ENCODE results near the gene FNDC8. TPM values are rescaled to one million over a fixed set of nuclear protein-coding genes. Genes with fewer than 3 reads are reported as not detected.

The FNDC8 gene
- total and polyA plus RNA-seq, 4 donors, result 0.19 to 0.24 TPM; not detected in 2

DNA sequence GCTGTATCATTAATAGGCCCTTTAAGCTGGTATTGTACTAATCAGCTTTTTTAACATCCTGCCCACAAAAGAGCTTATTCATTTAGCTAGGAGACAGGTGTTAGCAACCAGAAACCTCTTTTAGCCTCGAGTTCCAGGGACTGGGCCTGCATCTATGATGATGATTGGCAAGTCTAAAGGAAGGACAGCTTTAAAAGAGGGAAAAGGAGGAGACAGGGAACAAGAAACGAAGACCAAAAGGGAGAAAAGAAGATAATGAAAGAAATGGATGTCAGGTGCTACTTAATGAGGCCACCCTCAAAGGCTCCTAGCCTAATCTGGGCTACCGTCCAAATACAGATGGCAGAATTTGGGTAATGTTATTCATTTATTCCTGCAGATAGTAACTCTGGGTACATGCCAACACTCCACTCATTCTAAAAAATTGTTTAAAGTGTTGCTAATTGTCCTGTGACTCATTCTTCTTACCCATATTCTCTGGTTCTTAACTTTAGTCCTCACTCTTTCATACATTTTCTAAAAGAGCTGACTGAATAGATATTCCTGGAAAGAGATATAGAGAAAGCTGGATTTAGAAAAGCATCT is 39.2 kb upstream of the FNDC8 start:
- H3K4me3 ChIP-seq (ENCODE audit: low read depth, low read length), result no peak overlapping the region
- H3K9me3 ChIP-seq (ENCODE audit: control insufficient read depth, insufficient read depth, low read length), result no peaks in the 10 kb centered on the region
- DNase-seq (ENCODE audit: low read depth in 4 of 6, low spot score in 6 of 6), result peak in 2 of 6 donors; percentile 73 to 84
- H3K27me3 ChIP-seq (ENCODE audit: control insufficient read depth, insufficient read depth, low read length), result no peaks in the 10 kb centered on the region
- 22% methylated on average over 2 of the region's 3 CpGs for WGBS (ENCODE audit: insufficient coverage)
- H3K36me3 ChIP-seq (ENCODE audit: control insufficient read depth, insufficient read depth, low read length), result no peaks in the 10 kb centered on the region
- H3K27ac ChIP-seq (ENCODE audit: low read depth, low read length), result no peak overlapping the region
- H3K4me1 ChIP-seq (ENCODE audit: control insufficient read depth, insufficient read depth, low read length), result peaks cover 5% of the 10 kb centered on the region

GRCh38 chr17:35083071-35083470 is 38.3 kb upstream of the FNDC8 start:
- H3K27ac ChIP-seq (ENCODE audit: low read depth, low read length), result no peak overlapping the region
- DNase-seq (ENCODE audit: low read depth in 4 of 6, low spot score in 6 of 6), result no peak
- no peaks in the 10 kb centered on the region for H3K27me3 ChIP-seq (ENCODE audit: control insufficient read depth, insufficient read depth, low read length)
- no peak overlapping the region for H3K4me3 ChIP-seq (ENCODE audit: low read depth, low read length)
- H3K36me3 ChIP-seq (ENCODE audit: control insufficient read depth, insufficient read depth, low read length), result no peaks in the 10 kb centered on the region
- H3K9me3 ChIP-seq (ENCODE audit: control insufficient read depth, insufficient read depth, low read length), result no peaks in the 10 kb centered on the region
- H3K4me1 ChIP-seq (ENCODE audit: control insufficient read depth, insufficient read depth, low read length), result peaks cover 9% of the 10 kb centered on the region
- WGBS (ENCODE audit: insufficient coverage), result no CpG with 5 or more reads among the region's 2 CpGs

DNA sequence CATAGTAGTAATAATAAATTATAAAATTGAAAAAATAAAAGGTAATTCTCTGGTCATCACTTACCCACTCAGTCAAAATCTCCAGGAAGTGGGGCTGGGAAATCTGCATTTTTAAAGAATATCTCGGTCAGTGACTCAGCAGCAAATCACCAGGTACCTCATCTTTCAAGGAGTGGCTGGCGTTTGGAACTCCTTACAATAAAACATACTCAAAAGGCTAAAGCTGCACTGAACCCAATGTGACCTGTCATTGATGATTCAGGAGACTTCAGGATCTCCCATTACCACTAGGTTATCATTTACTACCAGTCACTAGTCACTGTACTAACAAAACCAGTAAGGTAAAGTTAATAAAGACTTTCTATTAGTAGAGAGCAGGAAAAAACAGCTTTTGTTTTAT is 36.4 kb upstream of the FNDC8 start:
- Histone ChIP-seq H3K27ac (ENCODE audit: low read depth, low read length) (no peak overlapping the region), H3K27me3 (ENCODE audit: control insufficient read depth, insufficient read depth, low read length) (no peaks in the 10 kb centered on the region), H3K4me1 (ENCODE audit: control insufficient read depth, insufficient read depth, low read length) (peaks cover 23% of the 10 kb centered on the region), H3K36me3 (ENCODE audit: control insufficient read depth, insufficient read depth, low read length) (no peaks in the 10 kb centered on the region), H3K9me3 (ENCODE audit: control insufficient read depth, insufficient read depth, low read length) (no peaks in the 10 kb centered on the region), H3K4me3 (ENCODE audit: low read depth, low read length) (no peak overlapping the region)
- no peak for DNase-seq (ENCODE audit: low read depth in 4 of 6, low spot score in 6 of 6)
- WGBS (ENCODE audit: insufficient coverage), result 80% methylated on average over 1 of the region's 2 CpGs

DNA sequence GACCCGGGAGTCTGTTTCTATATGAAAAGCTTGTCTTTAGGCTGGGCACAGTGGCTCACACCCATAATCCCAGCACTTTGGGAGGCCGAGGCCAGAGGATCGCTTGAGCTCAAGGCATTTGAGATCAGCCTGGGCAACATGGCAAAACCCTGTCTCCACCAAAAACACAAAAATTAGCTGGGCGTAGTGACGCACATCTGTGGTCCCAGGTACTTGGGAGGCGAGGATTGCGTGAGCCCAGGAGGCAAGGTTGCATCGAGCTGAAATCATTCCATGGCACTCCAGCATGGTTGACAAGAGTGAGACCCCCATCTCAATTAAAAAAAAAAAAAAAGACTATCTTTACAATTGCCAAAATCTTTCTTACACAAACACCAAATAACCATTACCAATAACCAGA is 35.3 kb upstream of the FNDC8 start:
- 98% methylated on average over 8 of the region's 8 CpGs for WGBS (ENCODE audit: insufficient coverage)
- no peak overlapping the region for H3K27ac ChIP-seq (ENCODE audit: low read depth, low read length)
- no peaks in the 10 kb centered on the region for H3K9me3 ChIP-seq (ENCODE audit: control insufficient read depth, insufficient read depth, low read length)
- peaks cover 23% of the 10 kb centered on the region for H3K4me1 ChIP-seq (ENCODE audit: control insufficient read depth, insufficient read depth, low read length)
- H3K27me3 ChIP-seq (ENCODE audit: control insufficient read depth, insufficient read depth, low read length), result no peaks in the 10 kb centered on the region
- no peak for DNase-seq (ENCODE audit: low read depth in 4 of 6, low spot score in 6 of 6)
- no peaks in the 10 kb centered on the region for H3K36me3 ChIP-seq (ENCODE audit: control insufficient read depth, insufficient read depth, low read length)
- no peak overlapping the region for H3K4me3 ChIP-seq (ENCODE audit: low read depth, low read length)

DNA sequence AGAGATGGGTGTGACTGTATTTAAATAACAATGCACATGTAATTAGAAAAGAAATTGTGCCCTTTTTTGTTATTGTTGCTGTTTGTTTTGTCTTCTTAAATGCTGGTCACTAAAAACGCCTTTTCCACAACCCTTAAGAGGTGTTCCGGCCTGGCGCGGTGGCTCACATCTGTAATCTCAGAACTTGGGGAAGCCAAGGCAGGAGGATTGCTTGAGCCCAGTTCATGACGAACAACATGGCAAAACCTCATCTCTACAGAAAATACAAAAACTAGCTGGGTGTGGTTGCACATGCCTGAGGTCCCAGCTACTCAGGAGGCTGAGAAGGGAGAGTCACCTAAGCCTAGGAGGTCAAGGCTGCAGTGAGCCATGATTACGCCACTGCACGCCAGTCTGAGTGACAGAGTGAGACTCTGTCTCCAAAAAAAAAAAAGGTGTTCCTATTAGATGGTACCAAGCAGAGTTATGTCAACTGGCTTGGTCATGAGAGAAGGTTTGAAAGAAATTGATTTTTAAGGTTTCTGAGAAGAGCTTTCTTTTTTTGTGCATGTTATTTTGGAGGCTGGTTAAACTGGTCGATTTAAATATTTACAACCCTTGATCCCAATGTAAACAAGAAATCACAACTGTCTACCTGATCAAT is 34.4 kb upstream of the FNDC8 start:
- WGBS (ENCODE audit: insufficient coverage), result 97% methylated on average over 5 of the region's 8 CpGs
- no peak for DNase-seq (ENCODE audit: low read depth in 4 of 6, low spot score in 6 of 6)
- no peak overlapping the region for H3K4me3 ChIP-seq (ENCODE audit: low read depth, low read length)
- no peaks in the 10 kb centered on the region for H3K27me3 ChIP-seq (ENCODE audit: control insufficient read depth, insufficient read depth, low read length)
- peaks cover 23% of the 10 kb centered on the region for H3K4me1 ChIP-seq (ENCODE audit: control insufficient read depth, insufficient read depth, low read length)
- no peaks in the 10 kb centered on the region for H3K36me3 ChIP-seq (ENCODE audit: control insufficient read depth, insufficient read depth, low read length)
- H3K9me3 ChIP-seq (ENCODE audit: control insufficient read depth, insufficient read depth, low read length), result no peaks in the 10 kb centered on the region
- no peak overlapping the region for H3K27ac ChIP-seq (ENCODE audit: low read depth, low read length)

DNA sequence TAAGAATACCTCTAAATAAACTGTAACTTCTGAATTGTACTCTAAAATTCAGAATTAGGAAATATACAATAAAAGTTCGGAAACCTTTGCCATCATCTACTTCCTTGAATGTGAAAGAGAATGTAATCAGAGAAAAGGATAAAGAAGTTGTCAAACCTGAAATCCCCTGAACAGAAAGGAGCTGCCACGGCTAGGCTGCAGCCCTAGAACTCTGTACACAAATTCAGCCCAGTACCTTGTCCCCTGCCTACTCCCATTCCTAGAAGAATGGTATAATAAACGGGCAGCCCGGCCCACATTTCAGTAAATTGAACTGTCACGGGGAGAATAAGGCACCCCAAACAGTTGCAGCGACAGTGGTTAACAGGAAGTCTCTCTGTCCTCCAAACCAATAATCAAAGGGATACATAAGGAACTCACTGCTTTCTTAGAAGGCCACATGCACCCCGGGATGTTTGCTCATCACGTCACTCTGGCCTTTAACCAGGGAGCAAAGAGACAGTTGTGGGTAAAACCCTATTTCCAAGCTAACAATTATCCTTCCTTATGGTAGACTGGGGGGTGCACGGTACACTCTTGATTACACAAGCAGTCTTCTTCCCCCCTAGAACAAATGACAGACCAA is 33.6 kb upstream of the FNDC8 start:
- H3K36me3 ChIP-seq (ENCODE audit: control insufficient read depth, insufficient read depth, low read length), result no peaks in the 10 kb centered on the region
- H3K4me1 ChIP-seq (ENCODE audit: control insufficient read depth, insufficient read depth, low read length), result peaks cover 23% of the 10 kb centered on the region
- no peaks in the 10 kb centered on the region for H3K27me3 ChIP-seq (ENCODE audit: control insufficient read depth, insufficient read depth, low read length)
- WGBS (ENCODE audit: insufficient coverage), result 21% methylated on average over 4 of the region's 9 CpGs
- peak in 2 of 6 donors; percentile 22 to 61 for DNase-seq (ENCODE audit: low read depth in 4 of 6, low spot score in 6 of 6)
- H3K4me3 ChIP-seq (ENCODE audit: low read depth, low read length), result peak overlapping the region; percentile 86
- no peaks in the 10 kb centered on the region for H3K9me3 ChIP-seq (ENCODE audit: control insufficient read depth, insufficient read depth, low read length)
- H3K27ac ChIP-seq (ENCODE audit: low read depth, low read length), result peak overlapping the region; percentile 50

- Histone ChIP-seq H3K36me3 (ENCODE audit: control insufficient read depth, insufficient read depth, low read length) (no peaks in the 10 kb centered on the region), H3K27me3 (ENCODE audit: control insufficient read depth, insufficient read depth, low read length) (no peaks in the 10 kb centered on the region), H3K27ac (ENCODE audit: low read depth, low read length) (peak overlapping the region; percentile 50), H3K4me1 (ENCODE audit: control insufficient read depth, insufficient read depth, low read length) (peaks cover 22% of the 10 kb centered on the region), H3K9me3 (ENCODE audit: control insufficient read depth, insufficient read depth, low read length) (no peaks in the 10 kb centered on the region), H3K4me3 (ENCODE audit: low read depth, low read length) (peak overlapping the region; percentile 86)
- 0% methylated on average over 23 of the region's 26 CpGs for WGBS (ENCODE audit: insufficient coverage)
- peak in 4 of 6 donors; percentile 24 to 73 (median 54) for DNase-seq (ENCODE audit: low read depth in 4 of 6, low spot score in 6 of 6)
Measured at GRCh38 chr17:35088356-35088880, 33.0 kb upstream of the FNDC8 start.

DNA sequence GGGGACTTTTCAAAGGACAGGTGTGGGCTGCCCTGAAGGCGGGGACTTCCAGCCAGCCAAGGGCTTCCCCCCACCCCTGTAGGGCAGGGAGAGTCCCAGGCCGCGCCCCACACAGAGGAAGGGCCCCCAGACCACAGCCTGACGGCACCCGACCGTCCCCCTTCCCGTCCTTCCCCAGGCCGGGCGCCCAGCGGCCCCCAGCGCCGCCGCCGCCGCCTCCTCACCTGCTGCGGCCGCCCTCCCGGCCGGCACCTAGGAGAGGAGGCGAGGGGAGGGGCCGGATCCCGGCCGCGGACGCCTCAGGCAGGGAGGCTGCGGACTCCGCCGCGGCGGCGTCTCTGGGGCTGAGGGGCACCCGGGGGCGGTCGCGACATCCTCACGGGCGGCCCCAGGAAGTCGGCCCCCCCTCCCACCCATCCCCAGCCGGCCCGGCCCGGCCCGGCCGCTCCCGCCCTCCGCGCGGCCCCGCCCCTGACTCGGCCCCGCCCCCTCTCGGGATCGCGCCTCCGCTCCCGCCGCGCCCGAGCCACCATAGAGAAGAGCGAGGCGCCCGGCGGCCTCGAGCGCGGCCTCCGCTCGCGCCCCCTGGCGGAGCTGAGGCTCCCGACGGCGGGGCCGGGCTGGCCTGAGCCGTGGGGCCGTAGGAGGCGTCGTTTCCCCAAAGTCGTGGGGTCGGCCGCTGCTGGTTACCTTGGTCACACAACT is 32.4 kb upstream of the FNDC8 start:
- Histone ChIP-seq H3K4me1 (ENCODE audit: control insufficient read depth, insufficient read depth, low read length) (peaks cover 18% of the 10 kb centered on the region), H3K4me3 (ENCODE audit: low read depth, low read length) (peak overlapping the region; percentile 86), H3K9me3 (ENCODE audit: control insufficient read depth, insufficient read depth, low read length) (no peaks in the 10 kb centered on the region), H3K27me3 (ENCODE audit: control insufficient read depth, insufficient read depth, low read length) (no peaks in the 10 kb centered on the region), H3K27ac (ENCODE audit: low read depth, low read length) (peak overlapping the region; percentile 50), H3K36me3 (ENCODE audit: control insufficient read depth, insufficient read depth, low read length) (no peaks in the 10 kb centered on the region)
- WGBS (ENCODE audit: insufficient coverage), result under 1% methylated on average over 60 of the region's 80 CpGs
- peak; percentile 50 to 96 (median 80) for DNase-seq (ENCODE audit: low read depth in 4 of 6, low spot score in 6 of 6)

- no peak for DNase-seq (ENCODE audit: low read depth in 4 of 6, low spot score in 6 of 6)
- peak overlapping the region; percentile 4 for H3K27ac ChIP-seq (ENCODE audit: low read depth, low read length)
- H3K36me3 ChIP-seq (ENCODE audit: control insufficient read depth, insufficient read depth, low read length), result no peaks in the 10 kb centered on the region
- H3K4me3 ChIP-seq (ENCODE audit: low read depth, low read length), result peak overlapping the region; percentile 10
- peaks cover 18% of the 10 kb centered on the region for H3K4me1 ChIP-seq (ENCODE audit: control insufficient read depth, insufficient read depth, low read length)
- WGBS (ENCODE audit: insufficient coverage), result 34% methylated on average over 13 of the region's 22 CpGs
- no peaks in the 10 kb centered on the region for H3K9me3 ChIP-seq (ENCODE audit: control insufficient read depth, insufficient read depth, low read length)
- no peaks in the 10 kb centered on the region for H3K27me3 ChIP-seq (ENCODE audit: control insufficient read depth, insufficient read depth, low read length)
Measured at GRCh38 chr17:35089586-35090296, 31.7 kb upstream of the FNDC8 start.

Measured in spinal cord (tissue), 10 donors.